Measurements from ENCODE around the gene S100A13.

S100A13 gene

DNA sequence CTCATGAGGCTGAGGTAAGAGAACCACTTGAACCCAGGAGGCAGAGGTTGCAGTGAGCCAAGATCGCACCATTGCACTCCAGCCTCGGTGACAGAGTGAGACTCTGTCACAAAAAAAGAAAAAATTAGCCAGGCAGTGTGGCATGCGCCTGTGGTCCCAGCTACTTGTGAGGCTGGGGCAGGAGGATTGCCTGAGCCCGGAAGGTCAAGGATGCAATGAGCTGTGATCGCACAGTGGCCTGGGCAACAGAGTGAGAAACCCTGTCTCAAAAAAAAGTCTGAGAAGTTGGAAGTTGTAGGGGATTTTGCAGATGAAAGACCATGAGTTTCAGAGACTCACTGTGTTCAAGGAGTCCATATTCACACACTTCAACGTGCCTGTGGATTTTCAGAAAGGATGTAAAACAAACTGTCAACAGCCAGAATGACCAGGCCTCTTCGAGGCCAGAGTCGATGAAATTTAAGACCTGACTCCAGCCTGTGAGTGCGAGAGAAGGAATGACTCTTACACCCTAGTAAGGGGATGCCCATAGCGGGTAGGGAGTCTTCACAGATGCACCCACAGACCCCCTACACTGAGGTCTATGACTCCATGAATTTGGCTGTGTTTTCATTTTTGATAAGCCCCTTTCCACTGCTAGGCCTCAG, 2.2 kb downstream of the S100A13 start:
- DNase-seq: no peak

DNA sequence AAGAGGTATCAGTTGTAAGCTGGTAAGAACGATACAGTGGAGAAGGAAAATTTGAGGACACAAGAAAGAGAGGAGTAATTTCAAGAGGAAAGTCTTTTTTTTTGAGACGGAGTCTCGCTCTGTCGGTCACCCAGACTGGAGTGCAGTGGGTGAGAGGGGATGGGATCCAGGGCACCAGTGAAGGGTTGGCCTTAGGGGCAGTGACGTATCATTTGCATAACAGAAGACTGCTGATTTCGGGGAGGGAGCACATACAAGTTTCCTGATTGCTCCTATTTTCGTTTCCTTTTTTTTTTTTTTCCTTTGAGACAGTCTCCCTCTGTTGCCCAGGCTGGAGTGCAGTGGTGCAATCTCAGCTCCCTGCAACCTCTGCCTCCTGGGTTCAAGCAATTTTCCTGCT, 4.2 kb downstream of the S100A13 start:
- no peak for DNase-seq

DNA sequence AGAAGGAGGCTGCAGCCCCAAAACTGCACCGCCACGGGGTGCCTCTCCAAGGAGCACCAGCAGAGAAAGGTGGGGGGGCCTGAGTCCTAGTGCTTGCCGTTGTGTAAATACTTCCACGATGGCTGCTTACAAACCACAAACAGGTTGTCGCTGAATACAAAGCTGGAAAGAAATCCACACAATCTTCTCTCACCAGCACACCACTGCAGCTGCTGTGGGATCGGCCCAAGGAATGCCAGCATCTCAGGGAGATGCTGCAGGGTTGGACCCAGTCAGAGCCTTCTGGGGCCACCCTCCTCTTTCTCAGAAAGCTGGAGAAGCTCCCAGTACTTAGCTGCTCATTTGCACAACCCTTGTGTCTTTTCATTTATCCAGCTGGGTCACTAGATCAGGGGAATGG, 8.1 kb downstream of the S100A13 start:
- no peak for DNase-seq

DNA sequence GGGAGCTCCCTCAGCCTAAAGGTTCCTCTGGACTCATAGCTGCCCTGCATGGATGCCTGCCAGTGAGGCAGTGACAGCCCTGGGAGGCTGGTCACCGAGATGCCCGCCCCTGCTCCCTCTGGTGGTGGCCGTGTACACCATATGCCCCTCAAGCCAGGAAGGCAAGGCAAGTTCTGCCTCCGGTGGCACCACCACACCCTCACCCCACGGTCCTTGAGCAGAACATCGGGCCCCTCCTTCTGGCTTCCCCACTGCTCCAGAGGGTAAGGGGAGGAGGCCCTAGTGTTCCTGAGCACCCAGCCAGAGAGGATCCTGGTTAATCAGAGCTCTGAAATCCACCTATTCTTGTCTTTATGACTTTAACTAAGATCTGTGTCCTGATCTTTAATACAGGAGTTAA, 9.6 kb downstream of the S100A13 start:
- DNase-seq: peak in 1 of 2 experiments; percentile 22

DNA sequence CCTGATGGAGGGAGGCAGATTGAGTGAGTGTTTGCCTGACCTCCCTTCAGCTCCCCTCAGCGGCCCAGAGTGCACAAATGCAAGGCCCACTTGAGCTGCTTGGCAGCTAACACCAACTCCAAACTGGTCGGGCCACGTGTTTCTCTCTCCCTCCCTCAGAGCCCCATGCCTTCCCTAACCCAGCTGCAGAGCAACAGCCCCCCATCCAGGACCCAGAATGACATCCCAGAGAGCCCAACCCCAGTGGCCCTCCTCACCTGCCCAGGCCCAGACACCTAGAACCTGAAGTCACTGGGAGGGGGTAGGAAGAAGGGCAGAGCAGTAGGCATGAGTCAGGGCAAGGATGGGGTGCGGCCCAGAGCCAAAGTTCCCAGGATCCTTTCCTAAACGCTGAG, 10.4 kb downstream of the S100A13 start:
- no peak for DNase-seq

DNA sequence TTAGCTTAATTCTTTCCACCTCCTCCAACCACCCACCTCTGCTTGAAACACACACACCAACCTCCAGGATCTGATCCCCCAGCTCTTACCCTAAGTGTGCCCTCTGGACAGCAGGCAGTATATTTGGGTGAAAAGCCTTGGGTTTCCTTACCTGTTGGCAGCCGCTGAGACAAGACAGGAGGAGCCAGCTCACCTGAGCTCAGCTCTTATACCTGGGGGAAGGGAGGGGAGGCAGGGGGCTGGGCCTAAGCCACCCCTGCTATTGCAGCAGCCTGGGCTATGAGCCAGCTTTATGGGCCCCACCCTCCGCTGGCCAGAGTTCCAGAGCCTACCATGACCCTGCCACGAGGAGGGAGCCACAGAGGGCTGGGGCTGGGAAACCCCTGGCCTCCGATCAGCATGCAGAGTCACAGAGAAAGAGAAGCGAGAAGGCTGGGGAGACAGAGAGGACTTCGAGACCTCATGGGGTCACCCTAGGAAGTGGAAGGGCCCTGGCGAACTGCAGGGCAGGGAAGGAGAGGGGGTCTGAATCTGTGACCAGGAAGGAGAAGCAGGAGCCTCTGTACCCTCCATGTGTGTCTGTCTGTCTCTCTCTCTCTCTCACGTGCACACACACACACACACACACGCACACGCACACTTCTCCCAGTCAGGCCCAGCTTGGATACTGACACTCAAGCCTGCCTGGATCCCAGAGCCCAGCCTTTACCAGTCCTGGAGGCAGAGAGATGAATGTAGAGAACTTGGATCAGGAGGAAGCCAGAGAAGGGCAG, 11.0 kb downstream of the S100A13 start, which contains the start of gene S100A14:
S100A14 (minus strand) TSS at position 182 of the 773 bp plus-strand sequence. CDS start 467 bp downstream, outside the sequence.
- DNase-seq: no peak

DNA sequence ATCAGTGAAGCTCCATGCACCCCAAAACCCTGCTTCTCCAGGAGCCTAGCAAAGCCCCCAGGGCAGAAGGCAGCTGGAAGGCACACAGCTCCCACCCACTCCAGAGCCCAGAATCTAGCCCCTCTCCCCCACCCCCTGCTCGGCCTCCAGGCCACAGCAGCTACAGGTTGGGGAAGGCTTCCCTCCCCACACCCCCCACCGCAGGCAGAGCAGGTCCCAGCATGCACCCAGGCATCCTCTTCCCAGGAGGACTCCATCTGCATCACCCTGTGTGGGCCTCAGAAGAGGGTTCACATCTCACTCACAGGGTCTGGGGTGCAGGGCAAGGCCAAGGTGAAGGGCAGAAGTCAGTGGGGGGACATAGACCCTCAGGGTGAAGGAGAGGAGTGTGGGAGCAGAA, 11.9 kb downstream of the S100A13 start:
- no peak for DNase-seq

DNA sequence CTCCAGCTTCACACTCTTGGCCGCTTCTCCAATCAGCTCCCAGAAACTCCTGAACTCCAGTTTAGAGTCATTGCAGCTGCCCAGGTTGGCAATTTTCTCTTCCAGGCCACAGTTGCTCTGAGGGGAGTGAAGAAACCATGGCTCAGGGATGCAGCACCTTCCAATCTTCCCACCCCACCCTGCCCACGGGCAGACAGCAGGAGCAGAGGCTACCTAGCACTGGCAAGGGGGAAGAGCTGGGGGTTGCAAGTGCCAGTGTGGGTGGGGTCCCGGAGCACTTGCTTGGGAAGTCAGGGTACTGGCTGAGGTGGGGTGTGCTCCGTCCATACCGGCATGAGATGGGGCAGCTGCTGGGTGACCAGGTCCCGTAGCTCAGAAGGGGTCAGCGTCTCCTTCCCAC, 12.4 kb downstream of the S100A13 start:
- DNase-seq: no peak

DNA sequence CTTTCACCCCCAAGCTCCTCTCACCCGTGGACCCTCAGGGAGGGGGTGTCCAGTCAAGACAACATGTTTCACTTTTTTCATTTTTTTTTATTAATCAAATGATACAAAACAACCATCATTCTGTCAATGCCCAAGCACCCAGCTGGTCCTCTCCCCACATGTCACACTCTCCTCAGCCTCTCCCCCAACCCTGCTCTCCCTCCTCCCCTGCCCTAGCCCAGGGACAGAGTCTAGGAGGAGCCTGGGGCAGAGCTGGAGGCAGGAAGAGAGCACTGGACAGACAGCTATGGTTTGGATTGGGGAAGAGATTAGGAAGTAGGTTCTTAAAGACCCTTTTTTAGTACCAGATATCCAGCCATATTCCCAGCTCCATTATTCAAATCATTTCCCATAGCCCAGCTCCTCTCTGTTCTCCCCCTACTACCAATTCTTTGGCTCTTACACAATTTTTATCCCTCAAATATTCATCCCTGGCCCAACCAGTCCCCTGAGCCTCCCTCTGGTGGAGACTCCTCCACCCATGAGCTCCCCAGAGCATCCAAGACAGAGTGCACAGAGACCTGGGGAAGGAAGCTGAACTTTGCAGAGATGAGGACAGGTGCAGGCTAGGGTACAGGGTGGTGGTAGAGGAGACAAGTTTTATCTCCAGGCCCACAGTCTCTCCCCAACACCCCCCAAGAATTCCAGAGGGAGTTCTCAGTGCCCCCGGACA, 13.0 kb downstream of the S100A13 start:
- no peak for DNase-seq

DNA sequence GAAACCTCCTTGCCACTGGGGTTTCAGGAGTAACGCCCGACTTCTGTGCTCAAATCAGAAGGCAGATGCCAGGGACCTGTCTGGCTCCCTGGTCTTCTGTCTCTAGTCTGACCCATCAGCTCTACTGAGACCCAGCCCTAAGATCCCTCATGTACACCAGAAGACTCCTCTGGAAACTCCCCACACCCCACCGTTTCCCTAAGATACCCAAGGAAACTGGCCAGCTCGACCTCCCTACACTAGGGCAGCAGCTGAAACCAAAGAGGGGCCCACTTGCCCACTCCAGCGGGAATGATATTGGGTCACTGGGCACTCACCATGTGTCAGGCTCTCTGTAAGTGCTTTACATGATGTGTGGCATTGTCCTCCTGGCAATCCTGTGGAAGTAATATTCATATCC, 13.9 kb downstream of the S100A13 start:
- DNase-seq: no peak

DNA sequence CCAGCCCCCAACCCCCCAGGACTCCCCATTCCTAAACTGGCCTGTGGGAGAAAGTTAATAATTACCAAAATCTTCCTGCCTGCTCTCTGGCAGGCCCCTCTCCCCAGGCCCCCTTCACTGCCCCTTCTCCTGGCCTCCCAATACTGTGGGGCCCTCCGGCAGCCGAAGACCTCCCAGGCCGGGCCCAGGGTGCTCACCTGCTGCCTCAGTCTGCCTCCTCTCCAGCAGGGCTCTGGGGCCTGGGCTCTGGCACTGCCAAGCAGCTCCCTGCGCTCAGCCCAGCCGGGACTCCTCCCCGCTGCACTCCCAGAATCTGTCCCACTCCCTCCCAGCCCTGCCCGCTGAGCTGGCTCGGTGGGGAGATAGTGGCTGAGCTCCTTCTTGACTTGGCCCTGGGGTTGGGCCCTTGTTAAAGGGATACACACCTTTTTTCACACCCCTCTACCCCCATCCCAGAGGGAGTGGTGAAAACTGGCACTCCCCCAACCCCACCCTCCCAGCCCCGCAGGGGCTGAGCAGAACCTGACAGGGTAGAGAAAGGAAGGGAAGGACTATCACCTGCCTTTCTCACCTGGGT, 14.5 kb downstream of the S100A13 start, which contains the start of gene S100A16:
S100A16 (minus strand) TSS at position 383 of the 577 bp plus-strand sequence. CDS start 4,986 bp downstream, outside the sequence.
- no peak for DNase-seq

DNA sequence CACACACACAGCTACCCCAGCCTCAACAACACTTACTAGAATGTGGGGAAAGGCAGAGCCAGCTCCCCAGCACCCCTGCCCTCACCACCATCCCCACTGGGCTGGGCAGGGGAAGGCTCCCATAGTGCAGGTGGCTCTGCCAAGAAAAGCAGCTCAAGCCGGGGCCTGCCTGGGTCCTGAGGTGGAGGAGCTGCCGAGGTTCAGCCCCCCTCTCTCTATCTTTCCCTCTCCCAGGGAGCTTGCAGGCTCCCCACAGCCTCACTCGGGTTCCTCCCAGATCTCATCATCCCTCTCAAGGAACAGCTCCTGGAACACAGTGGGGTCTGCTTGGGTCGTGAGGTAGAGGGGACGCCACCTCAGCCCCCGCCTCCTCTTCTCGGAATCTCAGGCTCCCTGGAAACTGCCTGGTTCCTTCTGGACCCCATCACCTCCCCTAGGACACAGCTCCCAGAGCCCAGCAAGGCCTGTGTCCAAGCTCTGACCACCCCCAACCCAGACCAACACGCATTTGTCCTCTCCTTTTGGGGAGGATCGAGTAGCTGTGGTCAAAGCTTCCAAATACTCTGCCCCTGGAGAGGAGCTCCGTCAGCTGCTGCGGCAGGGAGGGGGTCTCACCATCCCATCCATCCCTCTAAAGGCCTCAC, 15.1 kb downstream of the S100A13 start:
- DNase-seq: no peak

DNA sequence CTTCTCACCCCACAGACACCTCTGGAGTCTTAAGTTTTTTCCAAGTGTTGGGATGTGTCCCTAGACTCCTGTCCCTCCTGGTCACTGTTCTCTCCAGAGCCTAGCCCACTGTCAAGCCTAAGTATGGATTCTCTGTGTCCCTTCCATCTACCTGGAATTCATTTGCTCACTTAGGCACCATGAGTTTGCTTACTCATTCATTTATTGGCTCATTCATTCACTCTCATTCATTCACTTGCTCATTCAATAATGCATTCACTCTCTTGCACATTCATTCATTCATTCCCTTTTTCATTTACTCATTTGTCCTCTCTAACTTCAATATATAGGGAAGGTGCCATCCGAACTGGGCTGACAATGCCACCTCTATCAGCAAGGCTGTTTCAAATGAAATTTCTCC, 15.9 kb downstream of the S100A13 start:
- DNase-seq: no peak

DNA sequence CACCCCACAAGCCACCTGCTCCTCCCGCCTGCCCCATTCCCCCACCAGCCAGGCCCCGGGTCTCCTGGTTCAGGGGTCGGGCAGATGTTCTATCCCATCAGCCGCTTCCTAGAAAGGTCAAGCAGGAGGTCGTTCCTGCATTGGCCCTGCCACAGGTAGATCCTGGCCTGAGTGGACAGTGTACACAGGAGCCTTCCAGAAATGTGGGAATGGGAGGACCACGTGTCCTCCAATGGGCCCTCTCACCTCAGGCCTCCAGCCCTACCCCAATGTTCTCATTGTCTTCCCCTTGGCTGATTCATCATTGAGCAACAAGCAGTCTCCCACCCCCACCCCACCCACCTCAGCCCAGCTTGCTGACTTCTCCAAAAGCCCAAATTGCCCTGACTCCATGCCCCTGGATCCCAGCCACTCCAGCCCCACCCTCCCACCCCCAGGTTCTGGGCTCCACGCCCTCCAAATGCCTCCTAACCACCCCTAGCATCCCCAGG, 16.4 kb downstream of the S100A13 start:
- DNase-seq: no peak

DNA sequence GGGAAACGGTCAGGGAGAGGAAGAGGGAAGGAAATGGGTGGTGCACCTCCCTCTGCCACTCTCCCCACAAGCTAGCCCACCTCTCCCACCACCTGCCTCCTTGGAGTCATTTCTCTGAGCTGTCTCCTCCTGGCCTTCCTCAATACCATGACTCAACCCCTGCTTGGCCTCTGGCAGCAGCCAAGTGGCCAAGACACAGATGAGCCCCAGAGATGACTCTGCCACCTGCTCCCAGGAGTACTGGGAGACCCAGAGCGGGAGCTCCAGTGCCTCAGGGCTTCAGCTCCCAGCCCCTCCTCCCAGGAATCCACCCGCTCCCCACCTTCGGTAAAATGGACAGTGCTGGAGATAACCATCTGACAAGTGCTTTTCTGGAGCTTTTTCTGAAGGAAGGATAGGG, 17.0 kb downstream of the S100A13 start:
- no peak for DNase-seq

DNA sequence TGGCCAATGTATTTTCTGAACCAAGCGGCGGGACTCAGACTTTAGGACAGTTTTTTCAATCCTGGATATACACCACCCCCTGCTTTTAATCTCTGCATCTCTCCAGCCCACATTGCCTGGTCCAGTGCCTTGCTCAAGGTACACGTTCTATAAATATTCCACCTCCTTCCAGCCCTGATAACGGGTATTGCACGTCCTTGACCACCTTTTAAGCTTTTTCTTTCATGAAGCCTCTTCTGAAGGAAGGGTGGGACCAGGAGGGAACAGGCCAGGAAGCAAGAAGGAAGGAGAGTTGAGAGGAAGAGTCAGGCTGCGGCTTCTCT, 17.8 kb downstream of the S100A13 start:
- DNase-seq: no peak

DNA sequence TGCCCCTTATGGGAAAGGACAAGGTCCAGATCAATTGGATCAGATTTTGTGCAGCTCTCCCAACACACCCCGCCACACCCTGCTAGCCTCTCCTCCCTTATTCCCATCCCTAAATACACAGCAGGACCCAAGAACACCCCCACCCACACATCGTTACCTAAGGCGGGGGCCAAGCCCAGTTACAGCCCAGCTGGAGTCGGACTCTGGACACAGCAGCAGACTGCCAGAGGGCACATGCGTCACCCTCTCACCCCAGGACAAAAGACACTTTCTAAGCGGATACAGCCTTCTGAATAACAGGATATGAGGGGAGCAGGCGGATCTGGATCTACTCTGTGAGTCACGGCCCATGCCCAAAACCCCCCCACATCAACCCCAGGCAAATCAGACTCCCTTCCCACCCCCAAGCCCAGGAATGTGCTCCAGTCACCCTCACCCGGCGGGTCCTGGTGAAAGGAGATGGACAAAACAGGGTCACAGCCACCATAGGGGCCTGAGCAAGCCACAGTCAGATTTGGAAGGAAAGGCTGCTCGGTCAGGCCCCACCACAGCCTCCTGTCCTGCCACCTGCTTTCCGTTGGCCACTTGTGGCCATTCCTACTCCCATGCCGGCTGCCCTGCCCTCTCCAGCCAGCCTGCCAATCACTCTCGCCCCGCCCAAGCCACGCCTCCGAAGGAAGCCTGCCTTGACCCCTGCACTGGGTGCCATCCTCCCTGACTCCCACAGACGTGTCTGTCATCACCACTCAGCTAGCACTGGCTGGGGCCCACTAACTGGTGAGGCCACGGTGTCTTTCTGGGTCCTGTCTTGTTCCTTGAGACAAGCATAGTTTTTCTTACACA, 18.3 kb downstream of the S100A13 start:
- no peak for DNase-seq

DNA sequence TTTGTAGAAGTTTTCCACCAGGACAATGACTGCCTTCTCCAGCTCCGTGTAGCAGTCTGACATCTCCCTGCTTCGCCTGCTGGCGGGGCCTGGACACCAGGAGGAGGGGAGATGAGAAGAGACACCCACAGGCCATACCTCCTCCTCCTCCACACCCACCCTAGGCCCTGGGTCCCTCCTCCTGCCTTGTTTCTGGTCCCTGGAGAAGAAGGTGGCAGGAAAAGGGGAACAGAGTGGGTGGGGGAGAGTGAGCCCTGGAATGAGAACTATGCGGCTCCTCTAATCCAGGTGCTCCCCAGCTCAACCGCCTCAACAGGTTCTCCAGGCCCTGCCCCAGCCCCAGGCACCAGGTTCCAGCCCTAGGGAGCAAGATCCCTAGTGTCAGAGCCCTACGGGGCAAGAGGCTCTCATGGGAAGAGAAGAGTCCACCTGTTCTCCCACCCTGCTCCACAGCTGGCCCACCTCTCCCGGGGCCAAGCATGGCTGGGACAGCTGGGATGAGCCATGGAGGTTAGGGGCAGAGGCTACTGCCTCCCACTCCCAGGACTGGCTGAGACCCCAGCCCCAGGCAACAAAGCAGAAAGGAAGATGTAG, 19.1 kb downstream of the S100A13 start:
- DNase-seq: no peak

DNA sequence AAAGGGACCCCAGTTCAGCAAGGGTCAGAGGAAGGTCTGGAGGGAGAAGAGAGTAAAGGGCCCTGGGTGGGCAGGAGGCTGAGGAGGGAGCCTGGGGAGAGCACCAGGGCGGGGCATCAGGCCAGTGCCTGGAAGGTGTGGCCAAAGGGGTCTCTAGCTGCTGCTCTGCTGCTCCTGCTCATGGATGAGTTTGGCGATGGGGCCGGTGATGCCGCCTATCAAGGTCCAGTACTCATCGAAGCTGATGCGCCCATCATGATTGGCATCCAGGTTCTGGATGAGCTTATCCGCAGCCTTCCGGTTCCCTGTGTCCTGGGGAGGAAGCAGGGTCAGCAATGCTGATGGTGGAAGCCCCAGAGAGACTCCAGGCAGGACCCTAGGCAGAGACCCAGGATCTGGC, 19.9 kb downstream of the S100A13 start:
- no peak for DNase-seq

DNA sequence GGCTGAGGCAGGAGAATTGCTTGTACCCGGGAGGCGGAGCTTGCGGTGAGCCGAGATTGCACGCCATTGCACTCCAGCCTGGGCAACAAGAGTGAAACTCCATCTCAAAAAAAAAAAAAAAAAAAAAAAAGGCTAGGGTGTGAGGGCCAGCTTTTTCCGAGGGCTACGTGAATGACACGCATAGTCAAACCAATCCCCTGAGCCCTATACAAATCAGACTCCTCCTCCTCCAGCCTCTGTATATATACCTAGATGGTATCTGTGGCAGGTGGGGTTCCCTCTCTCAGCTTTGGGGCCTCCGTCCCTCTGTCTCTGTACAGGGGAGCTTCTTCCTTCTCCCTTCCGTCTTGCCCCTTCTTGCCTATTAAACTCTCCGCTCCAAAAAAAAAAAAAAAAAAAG, 21.1 kb downstream of the S100A13 start:
- DNase-seq: no peak

DNA sequence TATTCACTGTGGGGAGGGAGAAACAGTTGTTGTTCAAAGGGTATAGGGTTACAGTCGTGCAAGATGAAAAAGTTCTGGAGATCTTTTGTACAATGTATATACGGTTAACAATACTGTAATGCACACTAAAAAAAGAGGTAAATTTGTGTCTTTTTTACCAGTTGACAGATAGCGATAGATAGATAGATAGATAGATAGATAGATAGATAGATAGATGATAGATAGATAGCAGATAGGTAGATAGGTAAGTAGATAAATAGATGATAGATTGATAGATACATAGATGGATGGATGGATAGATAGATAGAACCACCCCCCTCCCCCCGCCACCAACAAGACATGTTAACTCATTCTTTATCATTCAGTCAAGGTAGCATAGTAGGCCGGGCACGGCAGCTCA, 24.6 kb downstream of the S100A13 start:
- DNase-seq: no peak

DNA sequence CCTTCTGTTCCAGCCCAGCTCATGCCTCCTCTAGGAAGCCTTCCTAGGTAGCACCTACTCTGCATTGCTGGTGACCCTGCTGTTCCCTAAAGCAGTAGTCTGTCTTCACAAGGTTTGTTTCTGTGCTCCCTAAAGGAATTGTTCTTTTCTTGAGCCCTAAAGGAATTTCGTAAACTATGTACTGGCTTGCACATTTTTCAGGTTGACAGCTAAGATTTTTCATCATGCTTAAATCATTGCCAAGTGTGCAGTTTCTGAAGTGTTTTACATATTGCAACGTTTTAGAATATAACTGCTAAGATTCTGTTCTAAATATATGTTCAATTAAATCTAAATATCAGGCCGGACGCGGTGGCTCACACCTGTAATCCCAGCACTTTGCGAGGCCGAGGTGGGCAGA, 27.5 kb downstream of the S100A13 start:
- no peak for DNase-seq
